Subcutaneous abdominal adipose tissue (tissue), 5 donors: ENCODE results near the gene SETDB2.
A peak's percentile ranks its signal among the peaks of the same experiment; 100 is the strongest.

Source experiments
- H3K27ac ChIP-seq: one replicate; pipeline ENCODE4 v1.7.0; 2013; ENCODE audit warnings: low read depth, mild to moderate bottlenecking, inconsistent platforms, low read length, moderate library complexity
- H3K27me3 ChIP-seq, 5 donors: one replicate each; pipeline ENCODE4 v1.7.0; 2013; ENCODE audit warnings: low read length in 5 of 5, inconsistent platforms in 1 of 5; ENCODE audit not compliant: control insufficient read depth in 5 of 5, insufficient read depth in 4 of 5
- H3K36me3 ChIP-seq, 5 donors: one replicate each; pipeline ENCODE4 v1.7.0; 2013; ENCODE audit warnings: low read length in 5 of 5; ENCODE audit not compliant: control insufficient read depth in 5 of 5, insufficient read depth in 5 of 5
- H3K4me1 ChIP-seq, 5 donors: one replicate each; pipeline ENCODE4 v1.7.0; 2013; ENCODE audit warnings: low read length in 5 of 5, mild to moderate bottlenecking in 3 of 5, moderate library complexity in 1 of 5; ENCODE audit not compliant: control insufficient read depth in 5 of 5, insufficient read depth in 5 of 5
- H3K4me3 ChIP-seq, 5 donors: one replicate each; pipeline ENCODE4 v1.7.0; 2013; ENCODE audit warnings: low read length in 5 of 5, low read depth in 1 of 5
- H3K9ac ChIP-seq, 5 donors: one replicate each; pipeline ENCODE4 v1.7.0; 2013; ENCODE audit warnings: low read length in 5 of 5, mild to moderate bottlenecking in 4 of 5, moderate library complexity in 3 of 5
- H3K9me3 ChIP-seq, 5 donors: one replicate each; pipeline ENCODE4 v1.7.0; 2013; ENCODE audit warnings: low read length in 5 of 5; ENCODE audit not compliant: control insufficient read depth in 5 of 5
- donor health status: healthy.
- donor health status: healthy.
- donor health status: healthy.
- donor health status: healthy.
- donor health status: healthy.

The SETDB2 gene

DNA sequence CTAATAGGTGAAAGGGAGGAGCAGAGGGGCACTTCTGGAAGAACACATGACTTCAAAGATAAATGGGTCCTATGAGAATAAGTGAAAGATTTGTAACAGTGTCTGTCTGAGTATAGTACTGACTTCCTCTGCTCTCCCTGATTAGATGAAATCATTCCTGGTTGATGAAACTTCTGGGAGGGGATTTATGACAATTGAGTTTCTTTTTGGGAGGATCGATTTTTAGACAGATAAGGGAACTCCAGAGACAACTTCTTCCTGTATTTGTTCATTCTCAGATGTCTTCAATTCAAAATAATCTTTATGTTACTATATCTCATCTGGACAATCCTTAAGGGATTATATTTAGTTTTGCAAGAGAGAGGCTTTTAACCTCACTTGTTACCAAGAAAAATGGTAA, 20.0 kb downstream of the SETDB2 start:
- no peaks in the 10 kb centered on the region for H3K4me1 ChIP-seq
- H3K4me3 ChIP-seq: no peak overlapping the region
- peaks cover 25 to 44% (median 27%) of the 10 kb centered on the region in 5 donors for H3K36me3 ChIP-seq
- no peak overlapping the region for H3K27ac ChIP-seq
- H3K9me3 ChIP-seq: peaks cover 0 to 6% (median 0%) of the 10 kb centered on the region in 5 donors
- no peaks in the 10 kb centered on the region for H3K27me3 ChIP-seq
- no peak overlapping the region for H3K9ac ChIP-seq

DNA sequence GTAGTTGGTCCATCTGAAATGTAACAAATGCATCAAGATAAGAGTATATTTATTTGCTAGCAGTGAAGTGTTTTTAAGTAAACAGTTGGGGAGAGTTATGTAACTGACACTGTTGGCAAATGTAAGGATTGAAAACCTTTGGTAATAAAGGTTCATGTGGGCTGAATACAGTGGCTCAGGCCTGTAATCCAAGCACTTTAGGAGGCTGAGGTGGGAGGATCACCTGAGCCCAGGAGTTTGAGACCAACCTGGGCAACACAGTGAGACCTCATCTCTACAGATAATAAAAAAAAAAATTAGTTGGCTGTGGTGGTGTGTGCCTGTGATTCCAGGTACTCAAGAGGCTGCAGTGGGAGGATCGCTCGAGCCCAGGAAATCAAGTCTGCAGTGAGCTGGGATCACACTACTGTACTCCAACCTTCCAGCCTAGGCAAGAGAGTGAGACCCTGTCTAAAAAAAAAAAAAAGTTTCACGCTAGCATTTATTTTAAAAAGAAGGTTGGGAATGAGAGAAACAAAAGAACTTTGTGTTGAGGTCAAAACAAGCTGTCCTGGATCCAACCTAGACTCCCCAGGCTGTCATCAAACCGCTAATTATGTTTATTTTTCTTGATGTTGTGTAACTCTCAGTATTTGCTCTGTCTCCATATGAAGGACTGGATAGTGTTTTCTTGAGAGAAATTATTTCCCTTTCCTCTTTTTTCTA, 20.7 kb downstream of the SETDB2 start:
- Histone ChIP-seq H3K27me3 (no peaks in the 10 kb centered on the region), H3K4me1 (no peaks in the 10 kb centered on the region), H3K9ac (no peak overlapping the region), H3K27ac (no peak overlapping the region), H3K4me3 (no peak overlapping the region), H3K36me3 (peaks cover 26 to 47% (median 27%) of the 10 kb centered on the region in 5 donors), H3K9me3 (peaks cover 0 to 6% (median 0%) of the 10 kb centered on the region in 5 donors)

DNA sequence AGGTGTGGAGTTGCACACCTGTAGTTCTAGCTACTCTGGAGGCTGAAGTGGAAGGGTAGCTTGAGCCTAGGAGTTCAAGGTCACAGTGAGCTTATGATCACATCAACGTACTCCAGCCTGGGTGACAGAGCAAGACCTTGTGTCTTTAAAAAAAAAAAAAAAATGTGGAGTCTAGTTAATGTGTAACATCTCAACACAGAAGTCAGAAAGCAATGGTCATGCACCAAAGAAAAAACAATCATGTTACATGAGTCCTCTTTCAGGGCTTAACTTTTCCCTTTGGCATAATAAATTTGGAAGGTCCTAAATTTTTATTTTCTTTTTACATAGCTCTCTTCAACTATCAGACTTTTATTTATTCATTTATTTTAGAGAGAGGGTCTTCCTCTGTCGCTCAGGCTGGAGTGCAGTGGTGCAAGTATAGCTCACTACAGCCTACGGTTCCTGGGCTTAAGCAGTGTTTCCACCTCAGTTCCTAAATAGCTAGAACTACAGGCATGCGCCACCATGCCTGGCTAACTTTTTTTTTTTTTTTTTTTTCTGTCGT, 22.3 kb downstream of the SETDB2 start:
- no peaks in the 10 kb centered on the region for H3K27me3 ChIP-seq
- H3K27ac ChIP-seq: no peak overlapping the region
- H3K9ac ChIP-seq: no peak overlapping the region
- peaks cover 21 to 54% (median 30%) of the 10 kb centered on the region in 5 donors for H3K36me3 ChIP-seq
- H3K9me3 ChIP-seq: peaks cover 0 to 6% (median 0%) of the 10 kb centered on the region in 5 donors
- no peak overlapping the region for H3K4me3 ChIP-seq
- H3K4me1 ChIP-seq: no peaks in the 10 kb centered on the region

DNA sequence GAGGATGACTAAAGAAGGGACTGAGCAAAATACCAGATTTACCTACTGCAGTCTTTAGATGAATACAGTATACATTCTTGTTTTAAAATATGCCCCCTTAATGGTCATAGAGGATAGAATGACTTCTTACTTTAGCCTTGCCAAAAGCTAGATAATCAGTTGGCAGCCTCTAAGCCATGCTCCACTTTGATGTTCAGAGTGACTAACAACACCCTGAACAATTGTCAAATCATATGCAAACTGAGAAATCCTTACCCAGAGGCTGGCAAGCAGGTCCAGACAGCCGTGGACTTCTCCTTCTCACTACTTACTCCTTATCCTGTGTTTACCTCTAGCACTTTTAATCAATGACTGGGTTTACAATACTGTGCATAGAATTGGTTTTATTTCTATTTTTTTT, 28.1 kb downstream of the SETDB2 start:
- Histone ChIP-seq H3K27ac (no peak overlapping the region), H3K9ac (no peak overlapping the region), H3K4me1 (no peaks in the 10 kb centered on the region), H3K36me3 (peaks cover 17 to 50% (median 22%) of the 10 kb centered on the region in 5 donors), H3K4me3 (no peak overlapping the region), H3K9me3 (no peaks in the 10 kb centered on the region), H3K27me3 (no peaks in the 10 kb centered on the region)

DNA sequence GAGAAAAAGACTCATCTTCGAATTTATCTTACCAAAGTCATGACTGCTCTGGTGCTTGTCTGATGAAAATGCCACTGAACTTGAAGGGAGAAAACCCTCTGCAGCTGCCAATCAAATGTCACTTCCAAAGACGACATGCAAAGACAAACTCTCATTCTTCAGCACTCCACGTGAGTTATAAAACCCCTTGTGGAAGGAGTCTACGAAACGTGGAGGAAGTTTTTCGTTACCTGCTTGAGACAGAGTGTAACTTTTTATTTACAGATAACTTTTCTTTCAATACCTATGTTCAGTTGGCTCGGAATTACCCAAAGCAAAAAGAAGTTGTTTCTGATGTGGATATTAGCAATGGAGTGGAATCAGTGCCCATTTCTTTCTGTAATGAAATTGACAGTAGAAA, 32.5 kb downstream of the SETDB2 start:
- Histone ChIP-seq H3K9ac (no peak overlapping the region), H3K27me3 (no peaks in the 10 kb centered on the region), H3K27ac (no peak overlapping the region), H3K4me3 (no peak overlapping the region), H3K4me1 (no peaks in the 10 kb centered on the region), H3K36me3 (peaks cover 31 to 57% (median 36%) of the 10 kb centered on the region in 5 donors), H3K9me3 (no peaks in the 10 kb centered on the region)

DNA sequence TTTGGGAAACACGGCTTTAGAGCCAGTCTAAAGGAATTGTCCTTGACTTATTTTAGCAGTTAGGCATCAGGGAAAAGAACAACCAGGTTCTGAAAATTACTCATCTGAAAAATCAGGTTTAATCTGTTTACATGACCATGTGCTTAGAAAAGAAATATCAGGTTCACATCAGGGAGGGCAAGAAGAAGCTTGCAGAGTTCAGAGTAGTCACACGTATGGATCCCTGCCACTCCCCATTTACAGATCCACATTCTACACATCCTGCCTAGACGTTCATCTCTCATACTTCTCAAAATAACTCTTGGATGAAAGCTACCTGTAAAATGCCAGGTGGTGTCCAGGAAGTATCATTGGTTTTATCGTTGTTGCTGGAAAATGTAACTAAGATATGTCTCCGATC, 37.7 kb downstream of the SETDB2 start:
- no peak overlapping the region for H3K9ac ChIP-seq
- peaks cover 33 to 67% (median 49%) of the 10 kb centered on the region in 5 donors for H3K36me3 ChIP-seq
- no peaks in the 10 kb centered on the region for H3K4me1 ChIP-seq
- no peak overlapping the region for H3K27ac ChIP-seq
- no peaks in the 10 kb centered on the region for H3K27me3 ChIP-seq
- H3K4me3 ChIP-seq: no peak overlapping the region
- H3K9me3 ChIP-seq: no peaks in the 10 kb centered on the region

DNA sequence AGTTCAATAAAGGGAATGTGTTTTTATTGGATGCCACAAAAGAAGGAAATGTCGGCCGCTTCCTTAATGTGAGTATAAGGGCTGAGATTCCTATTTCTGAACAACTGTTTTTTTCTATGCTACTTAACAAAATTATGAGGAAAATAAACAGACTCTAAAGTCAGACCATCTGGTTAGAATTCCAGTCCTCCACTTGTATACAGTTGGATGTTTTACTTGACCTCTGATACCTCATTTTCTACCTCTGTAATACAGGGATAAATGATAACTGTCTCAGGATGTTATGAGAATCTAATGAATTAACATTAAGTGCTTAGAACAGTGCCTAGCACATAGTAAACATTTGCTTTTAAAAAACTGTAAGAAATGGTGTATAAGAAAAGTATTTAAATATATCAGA, 44.5 kb downstream of the SETDB2 start:
- H3K4me3 ChIP-seq: no peak overlapping the region
- H3K27me3 ChIP-seq: no peaks in the 10 kb centered on the region
- H3K27ac ChIP-seq: no peak overlapping the region
- H3K36me3 ChIP-seq: peaks cover 15 to 39% (median 23%) of the 10 kb centered on the region in 5 donors
- no peaks in the 10 kb centered on the region for H3K9me3 ChIP-seq
- no peaks in the 10 kb centered on the region for H3K4me1 ChIP-seq
- H3K9ac ChIP-seq: no peak overlapping the region

DNA sequence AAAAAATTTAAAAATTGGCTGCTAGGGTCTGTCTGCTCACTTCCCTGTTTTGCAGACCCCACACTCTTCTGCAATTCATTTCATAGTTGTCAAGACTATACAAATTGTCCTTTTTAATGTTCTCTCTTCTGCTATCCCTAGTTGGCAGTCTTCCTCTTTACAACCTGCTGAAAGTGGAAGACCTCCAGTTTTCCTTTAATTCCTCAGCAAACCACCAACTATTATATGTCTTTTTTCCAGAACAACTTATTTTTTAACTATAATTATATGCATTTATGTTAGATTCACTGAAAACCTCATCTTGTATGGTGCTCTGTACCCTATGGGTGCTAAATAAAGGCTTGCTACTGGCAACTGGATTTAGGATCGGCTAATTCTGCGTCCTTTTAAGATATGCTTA, 50.6 kb downstream of the SETDB2 start:
- peak overlapping the region in 4 of 5 donors; percentile 57 to 89 (median 79) for H3K9ac ChIP-seq
- peaks cover 0 to 12% (median 9%) of the 10 kb centered on the region in 5 donors for H3K4me1 ChIP-seq
- H3K4me3 ChIP-seq: peak overlapping the region in 4 of 5 donors; percentile 74 to 85 (median 75)
- no peaks in the 10 kb centered on the region for H3K27me3 ChIP-seq
- peaks cover 0 to 8% (median 2%) of the 10 kb centered on the region in 5 donors for H3K36me3 ChIP-seq
- peak overlapping the region; percentile 89 for H3K27ac ChIP-seq
- H3K9me3 ChIP-seq: no peaks in the 10 kb centered on the region

DNA sequence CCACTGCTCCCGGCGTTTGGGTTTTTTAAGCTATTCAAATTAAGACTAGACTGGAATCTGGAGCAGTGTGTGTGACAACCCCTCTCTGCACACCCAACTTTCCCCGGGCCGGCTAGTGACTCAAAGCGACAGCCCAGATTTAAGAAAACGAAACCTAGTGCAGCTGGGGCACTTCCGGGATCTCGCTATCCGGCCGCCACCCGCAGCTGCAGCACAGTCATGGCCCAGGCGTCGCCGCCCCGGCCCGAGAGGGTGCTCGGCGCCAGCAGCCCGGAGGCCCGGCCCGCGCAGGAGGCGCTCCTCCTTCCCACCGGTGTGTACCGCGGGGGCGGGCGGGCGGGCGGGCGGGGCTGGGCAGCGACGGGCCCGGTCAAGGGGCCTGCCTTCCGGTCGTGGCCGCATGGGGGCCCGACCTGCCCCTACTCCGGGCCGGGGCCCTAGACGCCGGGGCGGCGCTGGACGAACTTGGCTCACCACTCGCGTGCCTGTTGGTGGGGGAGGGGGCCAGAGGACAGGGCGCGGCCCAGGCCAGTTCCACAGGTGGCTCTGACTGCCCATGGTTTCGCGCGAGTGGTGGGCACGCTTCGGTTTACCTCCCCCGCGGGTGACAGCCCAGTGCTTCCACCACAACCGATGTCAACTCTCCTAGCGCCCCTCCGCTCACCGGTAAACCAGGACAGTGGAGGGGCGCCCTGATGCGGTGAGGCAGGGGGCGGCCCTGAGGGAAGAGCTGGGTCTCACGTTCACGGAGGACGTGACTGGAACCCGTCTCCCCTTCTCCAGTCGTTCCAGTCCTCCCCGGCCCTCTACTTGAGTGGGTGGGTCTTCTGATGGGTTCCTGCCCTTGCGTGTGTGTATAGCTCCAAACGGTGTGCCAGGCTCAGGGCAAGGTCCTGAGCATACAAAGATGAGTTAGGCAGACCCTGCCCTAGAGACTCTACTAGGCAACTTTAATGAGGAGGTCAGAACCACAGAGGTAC, 52.0 kb downstream of the SETDB2 start, which contains the start of gene PHF11:
PHF11 (plus strand) TSS at position 171 of the 980 bp plus-strand sequence; CDS start at position 220, 49 bp downstream.
- H3K4me3 ChIP-seq: peak within 1 kb of the TSS; percentile 74 to 85 (median 75)
- H3K27ac ChIP-seq: peak within 1 kb of the TSS; percentile 90
- no peaks in the 10 kb centered on the region for H3K27me3 ChIP-seq
- H3K9me3 ChIP-seq: no peaks in the 10 kb centered on the region
- peak within 1 kb of the TSS; percentile 74 to 89 (median 88) for H3K9ac ChIP-seq
- H3K4me1 ChIP-seq: peaks cover 0 to 12% (median 9%) of the 10 kb centered on the region in 5 donors
- H3K36me3 ChIP-seq: peaks cover 0 to 8% (median 2%) of the 10 kb centered on the region in 5 donors
